Suppressor macrophage treated with lipopolysaccharide for 4 hours (primary cell): Measurements from ENCODE around the gene RTN4R.
A peak's percentile ranks its signal among the peaks of the same experiment; 100 is the strongest.
"Not testable (repeated sequence)": the region's sequence is repeated elsewhere in the genome, so short reads cannot be mapped to it uniquely, and the experiment has no call there.

ENCODE experiments used
- DNase-seq: peaks from one replicate; pipeline ENCODE4 v3.0.0-alpha.2; 2020

Gene RTN4R

GRCh38 chr22:20269673-20270072 lies 1.6 kb upstream of the RTN4R start:
- DNase-seq: not testable (repeated sequence)

- not testable (repeated sequence) for DNase-seq
These were observed 1.1 kb upstream of the RTN4R start for GRCh38 chr22:20269201-20269600.

GRCh38 chr22:20267441-20268278 lies 458 bp downstream of the RTN4R start:
- peak; percentile 22 for DNase-seq

GRCh38 chr22:20266667-20267440 lies 1.3 kb downstream of the RTN4R start:
- not testable (repeated sequence) for DNase-seq

- not testable (repeated sequence) for DNase-seq
These were observed 2.1 kb downstream of the RTN4R start for GRCh38 chr22:20265772-20266666.

DNA sequence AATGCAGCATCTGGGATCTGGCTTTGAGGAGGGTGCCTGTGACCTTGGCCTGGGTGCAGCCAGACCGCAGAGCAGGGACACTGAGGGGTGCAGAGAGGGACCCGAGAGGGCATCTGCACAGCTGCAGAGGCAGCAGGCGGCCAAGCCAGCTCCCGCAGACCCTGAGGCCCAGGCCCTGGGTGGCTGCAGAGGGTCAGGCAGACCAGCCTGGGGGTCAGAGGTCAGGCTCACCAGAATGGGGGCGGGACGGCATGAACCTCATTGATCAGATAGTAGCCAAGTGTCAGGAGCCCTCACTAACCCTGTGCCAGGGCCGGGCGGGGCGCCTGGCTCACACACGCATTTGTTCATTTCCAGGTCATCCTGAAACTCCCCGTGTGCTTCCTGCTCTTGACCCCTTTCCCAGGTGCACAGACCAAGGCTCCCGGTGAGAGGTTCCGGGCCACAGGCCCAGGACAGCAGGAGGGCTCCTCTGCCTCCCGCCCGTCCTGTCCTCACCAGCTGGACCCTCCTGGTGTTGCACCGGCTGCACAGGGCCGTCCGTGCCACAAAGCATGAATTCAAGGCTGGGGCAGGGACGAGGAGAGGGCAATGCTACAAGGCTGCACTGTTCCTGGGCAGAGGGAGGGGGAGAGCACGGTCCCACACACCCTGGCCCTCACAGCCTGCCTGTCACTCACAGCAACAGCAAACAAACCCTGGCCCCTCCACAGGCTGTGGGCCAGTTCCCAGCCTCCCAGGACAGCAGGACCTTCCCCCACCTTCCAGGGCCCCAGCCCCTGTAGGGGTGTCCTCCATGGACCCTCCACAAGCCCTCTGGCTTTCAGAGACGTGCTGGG lies 3.3 kb downstream of the RTN4R start:
- no peak for DNase-seq

DNA sequence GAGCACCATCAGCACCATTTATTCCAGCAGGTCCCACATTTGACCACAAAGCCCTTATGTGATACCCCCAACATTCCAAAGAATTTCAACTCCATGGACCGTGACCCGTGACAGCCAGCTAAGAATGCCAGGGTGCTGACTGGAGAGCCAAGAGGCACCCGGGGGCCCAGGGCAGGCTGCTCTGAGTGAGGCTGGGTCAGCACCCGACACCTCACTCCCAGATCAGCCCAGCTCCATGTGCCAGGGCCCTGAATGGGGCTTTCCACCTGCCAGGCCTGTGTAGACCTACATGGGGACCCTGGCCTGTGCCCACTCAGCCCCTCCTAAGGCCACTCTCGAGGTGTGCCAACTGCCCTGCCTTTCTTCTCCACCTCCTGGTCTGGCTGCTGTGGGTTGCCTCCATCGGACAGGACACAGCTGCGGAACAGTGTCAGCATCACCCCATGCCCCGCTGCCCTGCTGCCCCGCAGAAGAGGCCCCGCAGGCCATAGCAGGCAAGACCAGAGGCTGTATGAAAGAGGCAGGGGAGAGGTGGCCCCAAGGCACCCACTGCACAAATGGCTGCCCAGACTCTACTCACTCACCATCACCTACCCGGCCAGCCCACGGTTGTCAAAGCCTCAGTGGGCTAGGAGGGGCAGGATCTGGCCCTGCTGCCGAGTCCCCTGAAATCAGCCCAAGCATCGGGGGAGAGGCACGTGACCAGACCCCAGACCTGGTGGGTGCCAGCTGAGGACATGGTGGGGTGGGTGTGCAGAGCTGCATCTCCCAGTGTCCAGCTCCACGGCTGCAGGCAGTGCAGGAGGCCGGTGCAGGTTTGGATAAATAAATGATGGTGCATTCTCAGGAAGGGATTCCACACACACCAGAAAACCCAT lies 4.5 kb downstream of the RTN4R start:
- DNase-seq: not testable (repeated sequence)

GRCh38 chr22:20262582-20263147 lies 5.5 kb downstream of the RTN4R start:
- no peak for DNase-seq

DNA sequence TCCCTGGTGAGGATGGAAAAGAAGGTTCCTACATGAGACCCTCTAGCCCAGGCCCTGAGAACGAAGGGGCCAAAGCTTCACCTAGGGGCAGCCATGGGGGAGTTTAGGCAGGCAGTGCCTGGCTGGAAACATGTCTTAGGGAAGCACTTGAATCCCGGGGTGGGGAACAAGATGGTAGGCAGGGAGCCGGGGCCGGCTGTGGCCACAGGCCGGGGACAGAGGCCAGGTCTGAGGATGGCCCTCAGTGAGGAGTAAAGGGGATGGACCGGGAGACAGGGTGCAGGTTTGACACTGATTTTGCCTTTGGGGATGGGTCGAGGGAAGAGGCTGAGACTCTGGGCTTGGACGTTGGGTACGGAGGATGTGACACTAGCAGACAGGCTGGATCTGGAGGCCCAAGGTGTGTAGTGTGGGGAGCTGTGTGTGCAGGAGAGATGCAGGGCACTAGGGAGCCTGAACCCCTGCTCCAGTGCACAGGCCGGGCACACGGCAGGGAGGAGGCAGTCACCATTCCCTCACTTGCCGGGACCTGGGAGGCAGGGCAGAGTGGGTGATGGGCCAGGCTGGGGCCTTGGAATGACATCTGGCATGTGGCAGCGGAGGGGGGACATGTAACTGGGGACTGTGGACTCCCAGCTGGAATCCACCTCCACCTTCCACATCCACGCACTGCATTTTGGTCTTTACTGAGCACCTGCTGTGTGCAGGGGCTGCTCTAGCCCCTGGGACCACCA lies 6.1 kb downstream of the RTN4R start:
- no peak for DNase-seq

- DNase-seq: no peak
These were observed 7.9 kb downstream of the RTN4R start for GRCh38 chr22:20260071-20260765.

- DNase-seq: no peak
These were observed 8.8 kb downstream of the RTN4R start for GRCh38 chr22:20259327-20259688.

- no peak for DNase-seq
These were observed 9.4 kb downstream of the RTN4R start for GRCh38 chr22:20258584-20259326.

DNA sequence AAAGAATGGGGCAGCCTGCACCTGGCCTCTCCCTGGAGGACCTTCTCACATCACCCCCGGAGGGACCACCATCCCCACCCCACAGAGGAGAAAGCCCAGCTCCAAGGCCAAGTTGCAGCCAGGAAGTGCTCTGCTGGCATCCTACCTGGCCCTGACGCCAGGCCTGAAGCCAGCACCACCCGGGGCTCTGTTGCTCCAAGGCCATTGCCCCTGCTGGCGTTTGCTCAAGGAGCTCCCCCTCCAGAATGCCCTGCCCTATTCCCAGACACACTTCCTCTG lies 10.2 kb downstream of the RTN4R start:
- no peak for DNase-seq

DNA sequence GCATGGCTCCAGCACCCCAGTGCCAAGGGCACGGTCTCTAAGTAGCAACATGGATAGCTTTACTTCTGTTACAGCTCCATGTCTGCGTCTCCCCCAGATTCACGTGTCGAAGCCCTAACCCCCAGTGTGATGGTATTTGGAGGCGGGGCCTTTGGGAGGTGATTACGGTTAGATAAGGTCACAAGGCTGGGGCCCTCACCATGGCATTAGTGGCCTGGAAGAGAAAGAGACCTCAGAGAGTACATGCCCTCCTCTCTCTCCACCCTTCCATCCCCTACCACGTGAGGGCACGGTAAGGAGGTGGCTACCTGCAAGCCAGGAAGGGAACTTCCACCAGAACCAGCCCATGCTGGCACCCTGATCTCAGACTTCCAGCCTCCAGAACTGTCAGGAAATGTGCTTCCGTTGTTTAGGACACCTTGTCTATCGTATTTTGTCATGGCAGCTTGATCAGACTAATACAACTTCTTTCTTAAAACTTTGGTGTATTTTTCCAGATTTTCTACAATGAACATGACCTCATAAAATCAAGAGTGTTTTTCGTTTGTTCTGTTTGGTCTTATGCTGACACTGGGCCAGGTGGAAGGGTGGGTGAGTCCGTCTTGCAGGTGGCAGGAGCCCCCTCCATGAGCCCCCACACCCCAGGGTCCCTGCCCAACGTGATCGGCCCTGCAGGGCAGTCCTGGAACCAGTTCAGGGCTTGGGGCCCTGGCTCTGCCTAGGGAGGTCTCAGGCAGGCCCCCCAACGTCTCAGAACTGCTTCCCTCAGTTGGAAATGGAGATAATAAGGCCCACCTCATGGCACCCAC lies 10.7 kb downstream of the RTN4R start:
- no peak for DNase-seq

DNA sequence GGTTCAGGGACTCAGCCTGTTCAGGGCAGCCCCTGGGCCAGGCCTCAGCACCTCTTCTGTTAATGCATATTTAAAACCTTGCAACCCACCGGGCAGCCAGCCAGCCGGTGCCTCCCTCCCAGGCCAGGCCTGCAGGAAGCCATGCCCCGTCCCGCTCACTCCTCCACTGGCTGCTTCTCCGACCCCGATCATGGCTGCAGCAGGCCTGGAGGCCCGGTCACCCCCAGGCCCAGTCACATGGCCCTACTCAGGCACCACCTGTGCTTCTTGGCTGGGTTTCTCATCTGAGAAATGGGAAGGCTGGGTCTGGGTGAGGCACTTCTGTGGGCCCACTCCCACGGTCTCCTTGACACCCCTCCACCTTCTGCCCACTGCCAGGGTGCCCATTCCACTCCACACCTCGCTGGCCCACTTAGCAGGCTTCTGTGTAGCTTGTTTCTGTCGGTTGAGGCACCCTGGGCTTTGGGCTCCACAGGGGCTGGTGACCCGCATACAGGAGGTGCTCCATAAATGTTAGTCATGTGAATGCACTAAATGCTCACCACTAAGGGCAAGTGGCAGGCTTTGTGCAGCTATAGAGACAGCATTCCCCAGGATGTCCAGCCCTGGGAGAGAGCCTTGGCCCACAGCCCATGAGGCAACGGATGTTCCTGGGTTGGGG lies 11.4 kb downstream of the RTN4R start:
- DNase-seq: no peak

- no peak for DNase-seq
These were observed 12.1 kb downstream of the RTN4R start for GRCh38 chr22:20256027-20256426.
